RPMI7951 (cell line): ENCODE data around the gene PAX7. TPM values are rescaled to one million over a fixed set of nuclear protein-coding genes. Genes with fewer than 3 reads are reported as not detected.
"Not testable (repeated sequence)": the region's sequence is repeated elsewhere in the genome, so short reads cannot be mapped to it uniquely, and the experiment has no call there.

ENCODE experiments used
- DNase-seq: peaks from one replicate; pipeline ENCODE4 v3.0.0-alpha.2; 2012; ENCODE audit warnings: low read depth
- total RNA-seq: library from RNA; depleted of rRNA; stranded (reverse); fragments of >200 nt; shearing (Covaris generic); gene quantifications from 2 replicates; pipeline ENCODE4 v1.2.3, GENCODE V29; 2014

PAX7 gene
- total RNA-seq, 1 experiment from 2014 or later = not detected

- no peak for DNase-seq
Observed at GRCh38 chr1:18658831-18659230, 28.2 kb downstream of the PAX7 start.

- DNase-seq = no peak
Observed at GRCh38 chr1:18661404-18662285, 31.0 kb downstream of the PAX7 start.

GRCh38 chr1:18662286-18662639, 31.6 kb downstream of the PAX7 start:
- no peak for DNase-seq

GRCh38 chr1:18666317-18666920, 35.8 kb downstream of the PAX7 start:
- DNase-seq = no peak

GRCh38 chr1:18667333-18667732, 36.7 kb downstream of the PAX7 start:
- DNase-seq = no peak

GRCh38 chr1:18668046-18668445, 37.4 kb downstream of the PAX7 start:
- DNase-seq = no peak

- DNase-seq = no peak
Observed at GRCh38 chr1:18668750-18669404, 38.2 kb downstream of the PAX7 start.

GRCh38 chr1:18670121-18670867, 39.6 kb downstream of the PAX7 start:
- DNase-seq = no peak

- DNase-seq = no peak
Observed at GRCh38 chr1:18670868-18671225, 40.2 kb downstream of the PAX7 start.

- no peak for DNase-seq
Observed at GRCh38 chr1:18673976-18674375, 43.3 kb downstream of the PAX7 start.

GRCh38 chr1:18676332-18676781, 45.7 kb downstream of the PAX7 start:
- DNase-seq = no peak

- peak; percentile 41 for DNase-seq
Observed at GRCh38 chr1:18681423-18681835, 50.8 kb downstream of the PAX7 start.

GRCh38 chr1:18682375-18682774, 51.7 kb downstream of the PAX7 start:
- DNase-seq = no peak

- DNase-seq = no peak
Observed at GRCh38 chr1:18684303-18684702, 53.7 kb downstream of the PAX7 start.

- no peak for DNase-seq
Observed at GRCh38 chr1:18686540-18686939, 55.9 kb downstream of the PAX7 start.

GRCh38 chr1:18687273-18687672, 56.6 kb downstream of the PAX7 start:
- no peak for DNase-seq

GRCh38 chr1:18691648-18692047, 61.0 kb downstream of the PAX7 start:
- no peak for DNase-seq

GRCh38 chr1:18693256-18694098, 62.8 kb downstream of the PAX7 start:
- DNase-seq = peak; percentile 20

GRCh38 chr1:18694289-18694688, 63.6 kb downstream of the PAX7 start:
- not testable (repeated sequence) for DNase-seq

- no peak for DNase-seq
Observed at GRCh38 chr1:18697541-18697940, 66.9 kb downstream of the PAX7 start.

- no peak for DNase-seq
Observed at GRCh38 chr1:18700530-18700929, 69.9 kb downstream of the PAX7 start.
